Measurements from ENCODE around the gene VARS1.

Gene VARS1

GRCh38 chr6:31761343-31761742 lies 34.2 kb downstream of the VARS1 start:
- no peak overlapping the region for H2AK5ac ChIP-seq (ENCODE audit: low read length)

GRCh38 chr6:31760790-31761189 lies 34.8 kb downstream of the VARS1 start:
- Histone ChIP-seq H3K9me3 (ENCODE audit: insufficient read depth, low read depth, low read length) (peaks cover 2% of the 10 kb centered on the region), H4K12ac (ENCODE audit: low read depth, low read length) (no peak overlapping the region), H3K27me3 (ENCODE audit: insufficient read depth, low read length) (no peaks in the 10 kb centered on the region), H3K14ac (ENCODE audit: low read length) (no peak overlapping the region), H2AFZ (ENCODE audit: insufficient read depth, low read length, poor library complexity) (no peak overlapping the region), H3K18ac (ENCODE audit: low read length) (no peak overlapping the region), H3K9ac (ENCODE audit: low read length) (no peak overlapping the region), H3K79me1 (ENCODE audit: low read length) (peaks cover 4% of the 10 kb centered on the region), H3K4ac (ENCODE audit: low read depth, low read length) (no peak overlapping the region), H3K4me2 (ENCODE audit: low read length) (no peak overlapping the region), H2AK5ac (ENCODE audit: low read length) (no peak overlapping the region), H2BK12ac (ENCODE audit: low read length) (no peak overlapping the region), H2BK5ac (ENCODE audit: low read depth, low read length, poor library complexity) (no peak overlapping the region), H3K4me3 (ENCODE audit: low read depth, low read length) (no peak overlapping the region), H3K23ac (ENCODE audit: low read length) (no peak overlapping the region), H2BK120ac (ENCODE audit: insufficient read depth, low read length, poor library complexity) (no peak overlapping the region), H3K4me1 (ENCODE audit: control insufficient read depth in 1 of 2, insufficient read depth in 2 of 2, low read length in 2 of 2) (peaks cover 7 to 8% of the 10 kb centered on the region in 2 experiments), H3K27ac (ENCODE audit: low read depth, low read length) (no peak overlapping the region), H3K79me2 (ENCODE audit: control insufficient read depth, insufficient read depth, low read length, poor library complexity) (no peaks in the 10 kb centered on the region), H4K8ac (ENCODE audit: low read depth, low read length) (no peak overlapping the region), H4K91ac (ENCODE audit: low read depth, low read length) (no peak overlapping the region), H3K36me3 (ENCODE audit: control insufficient read depth in 1 of 2, insufficient read depth in 2 of 2, low read length in 2 of 2) (peaks cover 0 to 3% of the 10 kb centered on the region in 2 experiments)
- no CpG with 5 or more reads among the region's 5 CpGs for WGBS (ENCODE audit: extremely low coverage, insufficient coverage, insufficient read length)
- DNase-seq: no peak

More at GRCh38 chr6:31761343-31761742, 34.2 kb downstream of the VARS1 start:
- no peak overlapping the region for H4K12ac ChIP-seq (ENCODE audit: low read depth, low read length)
- peaks cover 0 to 3% of the 10 kb centered on the region in 2 experiments for H3K36me3 ChIP-seq (ENCODE audit: control insufficient read depth in 1 of 2, insufficient read depth in 2 of 2, low read length in 2 of 2)
- H3K27me3 ChIP-seq (ENCODE audit: insufficient read depth, low read length): no peaks in the 10 kb centered on the region
- H4K8ac ChIP-seq (ENCODE audit: low read depth, low read length): no peak overlapping the region
- no CpG with 5 or more reads among the region's 8 CpGs for WGBS (ENCODE audit: extremely low coverage, insufficient coverage, insufficient read length)
- no peak overlapping the region for H3K4me3 ChIP-seq (ENCODE audit: low read depth, low read length)
- peaks cover 2% of the 10 kb centered on the region for H3K9me3 ChIP-seq (ENCODE audit: insufficient read depth, low read depth, low read length)
- no peak overlapping the region for H3K4ac ChIP-seq (ENCODE audit: low read depth, low read length)
- H2BK120ac ChIP-seq (ENCODE audit: insufficient read depth, low read length, poor library complexity): no peak overlapping the region
- H3K27ac ChIP-seq (ENCODE audit: low read depth, low read length): no peak overlapping the region
- H3K4me1 ChIP-seq (ENCODE audit: control insufficient read depth in 1 of 2, insufficient read depth in 2 of 2, low read length in 2 of 2): peaks cover 7 to 11% of the 10 kb centered on the region in 2 experiments
- H2BK5ac ChIP-seq (ENCODE audit: low read depth, low read length, poor library complexity): no peak overlapping the region
- no peak overlapping the region for H3K9ac ChIP-seq (ENCODE audit: low read length)
- no peak overlapping the region for H2BK12ac ChIP-seq (ENCODE audit: low read length)
- H2AFZ ChIP-seq (ENCODE audit: insufficient read depth, low read length, poor library complexity): no peak overlapping the region
- no peak for DNase-seq
- no peak overlapping the region for H3K14ac ChIP-seq (ENCODE audit: low read length)
- no peak overlapping the region for H3K18ac ChIP-seq (ENCODE audit: low read length)
- no peak overlapping the region for H3K23ac ChIP-seq (ENCODE audit: low read length)
- H3K79me1 ChIP-seq (ENCODE audit: low read length): peaks cover 4% of the 10 kb centered on the region
- H4K91ac ChIP-seq (ENCODE audit: low read depth, low read length): no peak overlapping the region
- H3K79me2 ChIP-seq (ENCODE audit: control insufficient read depth, insufficient read depth, low read length, poor library complexity): no peaks in the 10 kb centered on the region
- no peak overlapping the region for H3K4me2 ChIP-seq (ENCODE audit: low read length)

GRCh38 chr6:31758281-31758680 lies 37.3 kb downstream of the VARS1 start:
- no peaks in the 10 kb centered on the region for H3K79me2 ChIP-seq (ENCODE audit: control insufficient read depth, insufficient read depth, low read length, poor library complexity)
- H3K4ac ChIP-seq (ENCODE audit: low read depth, low read length): no peak overlapping the region
- H3K14ac ChIP-seq (ENCODE audit: low read length): no peak overlapping the region
- no peak overlapping the region for H2BK5ac ChIP-seq (ENCODE audit: low read depth, low read length, poor library complexity)
- peaks cover 2% of the 10 kb centered on the region for H3K9me3 ChIP-seq (ENCODE audit: insufficient read depth, low read depth, low read length)
- no peaks in the 10 kb centered on the region for H3K27me3 ChIP-seq (ENCODE audit: insufficient read depth, low read length)
- DNase-seq: no peak
- H4K8ac ChIP-seq (ENCODE audit: low read depth, low read length): no peak overlapping the region
- H3K23ac ChIP-seq (ENCODE audit: low read length): no peak overlapping the region
- H2BK12ac ChIP-seq (ENCODE audit: low read length): no peak overlapping the region
- no peak overlapping the region for H3K4me3 ChIP-seq (ENCODE audit: low read depth, low read length)
- H2AK5ac ChIP-seq (ENCODE audit: low read length): no peak overlapping the region
- H2AFZ ChIP-seq (ENCODE audit: insufficient read depth, low read length, poor library complexity): no peak overlapping the region
- no peak overlapping the region for H4K91ac ChIP-seq (ENCODE audit: low read depth, low read length)
- peaks cover 2% of the 10 kb centered on the region for H3K79me1 ChIP-seq (ENCODE audit: low read length)
- H3K4me2 ChIP-seq (ENCODE audit: low read length): no peak overlapping the region
- WGBS (ENCODE audit: extremely low coverage, insufficient coverage, insufficient read length): no CpG with 5 or more reads among the region's 2 CpGs
- peaks cover 2 to 5% of the 10 kb centered on the region in 2 experiments for H3K4me1 ChIP-seq (ENCODE audit: control insufficient read depth in 1 of 2, insufficient read depth in 2 of 2, low read length in 2 of 2)
- no peak overlapping the region for H2BK120ac ChIP-seq (ENCODE audit: insufficient read depth, low read length, poor library complexity)
- no peak overlapping the region for H3K18ac ChIP-seq (ENCODE audit: low read length)
- H4K12ac ChIP-seq (ENCODE audit: low read depth, low read length): no peak overlapping the region
- no peak overlapping the region for H3K27ac ChIP-seq (ENCODE audit: low read depth, low read length)
- H3K9ac ChIP-seq (ENCODE audit: low read length): no peak overlapping the region
- peaks cover 0 to 3% of the 10 kb centered on the region in 2 experiments for H3K36me3 ChIP-seq (ENCODE audit: control insufficient read depth in 1 of 2, insufficient read depth in 2 of 2, low read length in 2 of 2)

GRCh38 chr6:31752739-31753319 lies 42.7 kb downstream of the VARS1 start:
- no peaks in the 10 kb centered on the region for H3K9me3 ChIP-seq (ENCODE audit: insufficient read depth, low read depth, low read length)
- H3K4me1 ChIP-seq (ENCODE audit: control insufficient read depth in 1 of 2, insufficient read depth in 2 of 2, low read length in 2 of 2): peaks cover 0 to 2% of the 10 kb centered on the region in 2 experiments
- H3K79me2 ChIP-seq (ENCODE audit: control insufficient read depth, insufficient read depth, low read length, poor library complexity): no peaks in the 10 kb centered on the region
- no peak overlapping the region for H3K4me2 ChIP-seq (ENCODE audit: low read length)
- H4K12ac ChIP-seq (ENCODE audit: low read depth, low read length): no peak overlapping the region
- H3K14ac ChIP-seq (ENCODE audit: low read length): no peak overlapping the region
- H3K4ac ChIP-seq (ENCODE audit: low read depth, low read length): no peak overlapping the region
- H3K4me3 ChIP-seq (ENCODE audit: low read depth, low read length): no peak overlapping the region
- no peak overlapping the region for H2AK5ac ChIP-seq (ENCODE audit: low read length)
- no peak overlapping the region for H2BK5ac ChIP-seq (ENCODE audit: low read depth, low read length, poor library complexity)
- no peak for DNase-seq
- H3K36me3 ChIP-seq (ENCODE audit: control insufficient read depth in 1 of 2, insufficient read depth in 2 of 2, low read length in 2 of 2): peaks cover 0 to 2% of the 10 kb centered on the region in 2 experiments
- H3K27ac ChIP-seq (ENCODE audit: low read depth, low read length): no peak overlapping the region
- H3K27me3 ChIP-seq (ENCODE audit: insufficient read depth, low read length): no peaks in the 10 kb centered on the region
- H4K91ac ChIP-seq (ENCODE audit: low read depth, low read length): no peak overlapping the region
- no peak overlapping the region for H3K23ac ChIP-seq (ENCODE audit: low read length)
- H2AFZ ChIP-seq (ENCODE audit: insufficient read depth, low read length, poor library complexity): no peak overlapping the region
- H3K79me1 ChIP-seq (ENCODE audit: low read length): no peaks in the 10 kb centered on the region
- no peak overlapping the region for H4K8ac ChIP-seq (ENCODE audit: low read depth, low read length)
- no peak overlapping the region for H2BK12ac ChIP-seq (ENCODE audit: low read length)
- H3K9ac ChIP-seq (ENCODE audit: low read length): no peak overlapping the region
- no peak overlapping the region for H3K18ac ChIP-seq (ENCODE audit: low read length)
- H2BK120ac ChIP-seq (ENCODE audit: insufficient read depth, low read length, poor library complexity): no peak overlapping the region
- no CpG with 5 or more reads among the region's 8 CpGs for WGBS (ENCODE audit: extremely low coverage, insufficient coverage, insufficient read length)

All from trophoblast cell (in vitro differentiated cells and primary cell).